B cell (primary cell): Measurements from ENCODE around the gene CATSPERD. TPM values are rescaled to one million over a fixed set of nuclear protein-coding genes. Genes with fewer than 3 reads are reported as not detected.

Source experiments
- ATAC-seq: fragments of 200-7000 bp; cut with Tn5 transposase; one replicate; pipeline ENCODE4 v1.10.0; 2021; ENCODE audit warnings: low read depth, mild to moderate bottlenecking, moderate number of reproducible peaks, moderate library complexity
- CTCF ChIA-PET: fragments of 350-600 bp; sonication (Branson Sonifier 250); formaldehyde crosslinking; loops from one replicate; lab custom pipeline; 2021; ENCODE audit warnings: antibody characterized with exemption, inconsistent platforms; lab: Charles Lee
- POLR2A ChIA-PET: fragments of 350-600 bp; sonication (Branson Sonifier 250); formaldehyde crosslinking; loops from one replicate; lab custom pipeline; 2021; ENCODE audit warnings: antibody characterized with exemption; lab: Charles Lee
- DNase-seq: peaks from one replicate; pipeline ENCODE4 v3.0.0; 2013
- H2AFZ ChIP-seq: 2 replicates; pipeline ENCODE4 v1.6.1; 2012; ENCODE audit warnings: mild to moderate bottlenecking, low read depth, low read length; ENCODE audit not compliant: insufficient read depth, poor library complexity, severe bottlenecking
- H3K27ac ChIP-seq, 2 donors: 1 replicate in 1 of 2; 2 replicates in 1 of 2; pipeline ENCODE4 v1.5.1; 2012 to 2013; ENCODE audit warnings: low read length in 2 of 2, mild to moderate bottlenecking in 2 of 2, moderate library complexity in 1 of 2
- H3K27me3 ChIP-seq, 4 experiments: fragments of 200-600 bp in 1 of 4; sonication (generic) in 1 of 4; replicated peaks in 1 of 4; 1 replicate in 2 of 4; 2 replicates in 2 of 4; pipeline versions ENCODE4 v1.6.1 to v1.7.0; 2013 to 2016; ENCODE audit warnings: low read length in 3 of 4, mild to moderate bottlenecking in 2 of 4, mixed read lengths in 1 of 4, moderate library complexity in 1 of 4; ENCODE audit not compliant: insufficient read depth in 4 of 4, control insufficient read depth in 3 of 4; ENCODE audit errors: control extremely low read depth in 1 of 4
- H3K36me3 ChIP-seq, 2 experiments: replicated peaks in 1 of 2; 1 replicate in 1 of 2; 2 replicates in 1 of 2; pipeline versions ENCODE4 v1.6.1 to v1.7.1; 2013; ENCODE audit warnings: low read length in 1 of 2; ENCODE audit not compliant: insufficient read depth in 2 of 2, control insufficient read depth in 1 of 2; ENCODE audit errors: control extremely low read depth in 1 of 2, extremely low read depth in 1 of 2
- H3K4me1 ChIP-seq, 2 donors: fragments of 200-600 bp in 1 of 2; sonication (generic) in 1 of 2; 1 replicate in 1 of 2; 2 replicates in 1 of 2; pipeline versions ENCODE4 v1.5.1 to v1.6.1; 2013 to 2017; ENCODE audit warnings: low read length in 2 of 2; ENCODE audit not compliant: control insufficient read depth in 2 of 2, insufficient read depth in 2 of 2
- H3K4me2 ChIP-seq: replicated peaks from 2 replicates; pipeline ENCODE3; 2012; ENCODE audit warnings: mild to moderate bottlenecking, low read depth, low read length; ENCODE audit not compliant: poor library complexity, severe bottlenecking
- H3K4me3 ChIP-seq, 5 experiments: fragments of 200-600 bp in 1 of 5; sonication (generic) in 1 of 5; 1 replicate in 3 of 5; 2 replicates in 2 of 5; pipeline versions ENCODE4 v1.5.1 to v1.7.0; 2011 to 2016; ENCODE audit warnings: low read length in 4 of 5, mild to moderate bottlenecking in 4 of 5, low read depth in 2 of 5, control low read depth in 1 of 5, moderate library complexity in 1 of 5; ENCODE audit not compliant: insufficient read depth in 1 of 5; ENCODE audit errors: control extremely low read depth in 1 of 5, extremely low read depth in 1 of 5
- H3K79me2 ChIP-seq: fragments of 200-600 bp; sonication (generic); one replicate; pipeline ENCODE4 v1.6.0; 2016; ENCODE audit warnings: low read length; ENCODE audit not compliant: control insufficient read depth, insufficient read depth
- H3K9ac ChIP-seq: fragments of 200-600 bp; sonication (generic); 2 replicates; pipeline ENCODE4 v1.6.1; 2017; ENCODE audit warnings: mild to moderate bottlenecking, low read length, moderate library complexity
- H3K9me3 ChIP-seq, 3 donors: one replicate each; pipeline versions ENCODE4 v1.6.1 to v1.7.1; 2013; ENCODE audit warnings: low read length in 2 of 3; ENCODE audit not compliant: control insufficient read depth in 2 of 3, insufficient read depth in 1 of 3; ENCODE audit errors: control extremely low read depth in 1 of 3
- H4K20me1 ChIP-seq: 2 replicates; pipeline ENCODE4 v1.6.0; 2012; ENCODE audit warnings: mild to moderate bottlenecking, low read length; ENCODE audit not compliant: insufficient read depth, control insufficient read depth, poor library complexity, severe bottlenecking
- H3K27ac Mint-ChIP-seq: one replicate; pipeline ENCODE4 v1.8.0; 2021; ENCODE audit warnings: mixed read lengths
- H3K27me3 Mint-ChIP-seq: one replicate; pipeline ENCODE4 v1.8.0; 2021; ENCODE audit warnings: mixed read lengths
- H3K4me1 Mint-ChIP-seq: one replicate; pipeline ENCODE4 v1.8.0; 2021; ENCODE audit warnings: mixed read lengths
- H3K4me3 Mint-ChIP-seq: one replicate; pipeline ENCODE4 v1.8.0; 2021; ENCODE audit warnings: mixed read lengths
- H3K9me3 Mint-ChIP-seq: one replicate; pipeline ENCODE4 v1.8.0; 2022; ENCODE audit warnings: mixed read lengths; ENCODE audit not compliant: insufficient read depth
- EZH2 ChIP-seq: IDR thresholded peaks from 2 replicates; pipeline ENCODE4 v1.6.1; 2012; ENCODE audit warnings: borderline replicate concordance, low read depth, mild to moderate bottlenecking, moderate library complexity, low read length; ENCODE audit not compliant: insufficient read depth, poor library complexity, severe bottlenecking
- WGBS: methylation state at CpG from one replicate; pipeline ENCODE4 v1.1.5; 2013; ENCODE audit warnings: missing lambda C conversion rate; ENCODE audit not compliant: insufficient coverage; 5-methylcytosine and 5-hydroxymethylcytosine counted together
- intact Hi-C: fragments of 100-400 bp; cut with micrococcal nuclease; formaldehyde crosslinking; loops from one replicate; pipeline ENCODE4 v1.10.0; 2022
- polyA plus RNA-seq: library from polyadenylated mRNA; depleted of rRNA; stranded (reverse); fragments of >200 nt; gene quantifications from 2 replicates; pipeline ENCODE4 v1.2.3, GENCODE V29; 2012
- total RNA-seq, 2 donors: library from RNA; stranded (reverse); fragments of 120-200 nt in 1 of 2; gene quantifications; 1 replicate in 1 of 2; 2 replicates in 1 of 2; pipeline versions ENCODE4 v1.2.3 to v1.2.4, GENCODE V29; 2013 to 2022
- TF ChIP-seq, protein P1 (sequence below): fragments of 200-600 bp; IDR thresholded peaks from one replicate; pipeline ENCODE4 v1.8.0; 2022; ENCODE audit warnings: antibody characterized with exemption, mild to moderate bottlenecking

The CATSPERD gene
- total and polyA plus RNA-seq, 2 donors (not counting 1 experiment from before 2014, with no cell fraction given) = not detected

DNA sequence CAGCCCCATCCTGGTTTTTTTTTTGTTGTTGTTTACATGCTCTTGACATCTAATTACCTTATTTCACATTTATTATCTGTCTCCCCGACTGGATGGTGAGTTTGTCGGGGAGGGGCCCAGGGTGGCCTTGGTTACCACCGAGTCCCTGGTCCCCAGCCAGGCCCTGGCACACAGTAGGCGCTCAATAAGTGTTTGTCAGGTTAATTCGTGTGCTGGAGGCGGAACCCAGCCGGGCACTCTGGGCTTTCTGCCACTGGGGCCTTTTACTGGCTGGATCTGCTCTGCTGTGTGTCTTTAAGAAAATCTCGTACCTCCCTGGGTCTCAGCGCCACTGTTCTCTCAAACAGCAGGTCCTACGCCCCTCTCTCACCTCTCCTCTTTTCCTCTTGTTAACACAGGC is 89.0 kb downstream of the CATSPERD start:
- intact Hi-C loops = loop anchor here (5.0 kb wide), 1 partner anchor 98 kb away; no protein-coding TSS in a partner anchor
- H3K4me1 Mint-ChIP-seq = peaks cover 4% of the 10 kb centered on the region
- POLR2A ChIA-PET = no interaction called here

DNA sequence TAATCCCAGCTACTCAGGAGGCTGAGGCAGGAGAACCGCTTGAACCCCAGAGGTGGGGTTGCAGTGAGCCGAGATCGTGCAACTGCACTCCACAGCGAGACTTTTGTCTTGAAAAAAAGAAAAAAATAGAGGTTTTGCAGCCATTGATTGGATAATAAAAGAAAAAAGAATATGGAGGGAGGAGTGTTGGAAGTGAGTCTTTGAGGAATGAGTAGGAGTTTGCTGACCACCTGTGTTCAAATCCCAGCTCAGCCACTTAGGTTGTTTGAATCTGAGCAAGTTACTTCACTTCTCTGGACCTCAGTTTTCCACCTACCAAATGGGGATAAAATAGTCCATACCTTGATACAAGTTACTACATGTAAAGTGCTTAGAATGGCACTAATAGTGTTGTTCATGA is 90.7 kb downstream of the CATSPERD start:
- Histone ChIP-seq H3K27me3 (peaks cover 0 to under 1% (median 0%) of the 10 kb centered on the region in 4 experiments), H3K9ac (no peak overlapping the region), H3K27ac (no peak overlapping the region), H3K79me2 (no peaks in the 10 kb centered on the region), H2AFZ (no peak overlapping the region), H4K20me1 (no peaks in the 10 kb centered on the region), H3K9me3 (peaks cover 0 to 13% (median 0%) of the 10 kb centered on the region in 3 donors), H3K4me2 (no peak overlapping the region), H3K4me3 (no peak overlapping the region), H3K4me1 (no peaks in the 10 kb centered on the region), H3K36me3 (no peaks in the 10 kb centered on the region)
- CTCF ChIA-PET = no interaction called here
- POLR2A ChIA-PET = no interaction called here
- intact Hi-C loops = no loop called here
- 97% methylated on average over 4 of the region's 4 CpGs for WGBS
- no peak overlapping the region for H3K27ac Mint-ChIP-seq
- H3K4me1 Mint-ChIP-seq = no peaks in the 10 kb centered on the region
- H3K9me3 Mint-ChIP-seq = no peaks in the 10 kb centered on the region
- DNase-seq = no peak
- no peaks in the 10 kb centered on the region for H3K27me3 Mint-ChIP-seq
- no peak for TF ChIP-seq EZH2
- TF ChIP-seq, protein P1, sequence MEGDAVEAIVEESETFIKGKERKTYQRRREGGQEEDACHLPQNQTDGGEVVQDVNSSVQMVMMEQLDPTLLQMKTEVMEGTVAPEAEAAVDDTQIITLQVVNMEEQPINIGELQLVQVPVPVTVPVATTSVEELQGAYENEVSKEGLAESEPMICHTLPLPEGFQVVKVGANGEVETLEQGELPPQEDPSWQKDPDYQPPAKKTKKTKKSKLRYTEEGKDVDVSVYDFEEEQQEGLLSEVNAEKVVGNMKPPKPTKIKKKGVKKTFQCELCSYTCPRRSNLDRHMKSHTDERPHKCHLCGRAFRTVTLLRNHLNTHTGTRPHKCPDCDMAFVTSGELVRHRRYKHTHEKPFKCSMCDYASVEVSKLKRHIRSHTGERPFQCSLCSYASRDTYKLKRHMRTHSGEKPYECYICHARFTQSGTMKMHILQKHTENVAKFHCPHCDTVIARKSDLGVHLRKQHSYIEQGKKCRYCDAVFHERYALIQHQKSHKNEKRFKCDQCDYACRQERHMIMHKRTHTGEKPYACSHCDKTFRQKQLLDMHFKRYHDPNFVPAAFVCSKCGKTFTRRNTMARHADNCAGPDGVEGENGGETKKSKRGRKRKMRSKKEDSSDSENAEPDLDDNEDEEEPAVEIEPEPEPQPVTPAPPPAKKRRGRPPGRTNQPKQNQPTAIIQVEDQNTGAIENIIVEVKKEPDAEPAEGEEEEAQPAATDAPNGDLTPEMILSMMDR = no peak
- H3K4me3 Mint-ChIP-seq = no peak overlapping the region
- ATAC-seq = no peak

More for the DNA sequence above, 89.0 kb downstream of the CATSPERD start:
- Histone ChIP-seq H3K9me3 (peaks cover 0 to 16% (median 0%) of the 10 kb centered on the region in 3 donors), H3K4me1 (peaks cover 5 to 9% of the 10 kb centered on the region in 2 donors), H4K20me1 (no peaks in the 10 kb centered on the region), H3K4me3 (no peak overlapping the region), H3K79me2 (no peaks in the 10 kb centered on the region), H3K4me2 (no peak overlapping the region), H2AFZ (no peak overlapping the region), H3K27ac (no peak overlapping the region), H3K27me3 (peaks cover 0 to 10% (median 4%) of the 10 kb centered on the region in 4 experiments), H3K36me3 (no peaks in the 10 kb centered on the region), H3K9ac (no peak overlapping the region)
- CTCF ChIA-PET = interaction anchor here (2.0 kb wide), 1 partner anchor 15 kb away, joined by 6 read pairs; no protein-coding TSS in a partner anchor
- H3K9me3 Mint-ChIP-seq = no peaks in the 10 kb centered on the region
- no peak for DNase-seq
- TF ChIP-seq, protein P1 = no peak
- TF ChIP-seq EZH2 = no peak
- 75% methylated on average over 4 of the region's 10 CpGs for WGBS
- no peak for ATAC-seq
- H3K27ac Mint-ChIP-seq = no peak overlapping the region
- H3K4me3 Mint-ChIP-seq = no peak overlapping the region
- no peaks in the 10 kb centered on the region for H3K27me3 Mint-ChIP-seq
